ENCODE results near the gene NELL1.

The NELL1 gene

GRCh38 chr11:21169639-21170038, 500.3 kb downstream of the NELL1 start:
- H3K4me3 ChIP-seq (ENCODE audit: low read depth in 1 of 2, low read length in 2 of 2) = no peak overlapping the region
- H3K36me3 ChIP-seq (ENCODE audit: insufficient read depth, low read length) = no peaks in the 10 kb centered on the region
- no peaks in the 10 kb centered on the region for H3K4me1 ChIP-seq (ENCODE audit: insufficient read depth, low read length)
- H3K9me3 ChIP-seq (ENCODE audit: low read length) = no peaks in the 10 kb centered on the region
- no peak overlapping the region for H3K27ac ChIP-seq (ENCODE audit: low read depth, low read length)
- no peak overlapping the region for H3K9ac ChIP-seq (ENCODE audit: low read length)
- no peaks in the 10 kb centered on the region for H3K27me3 ChIP-seq (ENCODE audit: control insufficient read depth in 1 of 2, insufficient read depth in 2 of 2, low read length in 2 of 2)

- Histone ChIP-seq H3K27me3 (ENCODE audit: control insufficient read depth in 1 of 2, insufficient read depth in 2 of 2, low read length in 2 of 2) (no peaks in the 10 kb centered on the region), H3K9me3 (ENCODE audit: low read length) (no peaks in the 10 kb centered on the region), H3K27ac (ENCODE audit: low read depth, low read length) (no peak overlapping the region), H3K36me3 (ENCODE audit: insufficient read depth, low read length) (no peaks in the 10 kb centered on the region), H3K4me1 (ENCODE audit: insufficient read depth, low read length) (no peaks in the 10 kb centered on the region), H3K9ac (ENCODE audit: low read length) (no peak overlapping the region), H3K4me3 (ENCODE audit: low read depth in 1 of 2, low read length in 2 of 2) (no peak overlapping the region)
These were observed 504.1 kb downstream of the NELL1 start for GRCh38 chr11:21173476-21173875.

- H3K4me1 ChIP-seq (ENCODE audit: insufficient read depth, low read length) = no peaks in the 10 kb centered on the region
- no peaks in the 10 kb centered on the region for H3K9me3 ChIP-seq (ENCODE audit: low read length)
- no peak overlapping the region for H3K27ac ChIP-seq (ENCODE audit: low read depth, low read length)
- H3K27me3 ChIP-seq (ENCODE audit: control insufficient read depth in 1 of 2, insufficient read depth in 2 of 2, low read length in 2 of 2) = no peaks in the 10 kb centered on the region
- no peak overlapping the region for H3K4me3 ChIP-seq (ENCODE audit: low read depth in 1 of 2, low read length in 2 of 2)
- no peaks in the 10 kb centered on the region for H3K36me3 ChIP-seq (ENCODE audit: insufficient read depth, low read length)
- H3K9ac ChIP-seq (ENCODE audit: low read length) = no peak overlapping the region
These were observed 505.4 kb downstream of the NELL1 start for GRCh38 chr11:21174781-21175180.

- H3K9ac ChIP-seq (ENCODE audit: low read length) = no peak overlapping the region
- H3K27ac ChIP-seq (ENCODE audit: low read depth, low read length) = no peak overlapping the region
- no peaks in the 10 kb centered on the region for H3K9me3 ChIP-seq (ENCODE audit: low read length)
- no peaks in the 10 kb centered on the region for H3K27me3 ChIP-seq (ENCODE audit: control insufficient read depth in 1 of 2, insufficient read depth in 2 of 2, low read length in 2 of 2)
- H3K36me3 ChIP-seq (ENCODE audit: insufficient read depth, low read length) = no peaks in the 10 kb centered on the region
- H3K4me3 ChIP-seq (ENCODE audit: low read depth in 1 of 2, low read length in 2 of 2) = no peak overlapping the region
- no peaks in the 10 kb centered on the region for H3K4me1 ChIP-seq (ENCODE audit: insufficient read depth, low read length)
These were observed 508.0 kb downstream of the NELL1 start for GRCh38 chr11:21177379-21177778.

GRCh38 chr11:21179770-21180169, 510.4 kb downstream of the NELL1 start:
- Histone ChIP-seq H3K36me3 (ENCODE audit: insufficient read depth, low read length) (no peaks in the 10 kb centered on the region), H3K4me1 (ENCODE audit: insufficient read depth, low read length) (no peaks in the 10 kb centered on the region), H3K9me3 (ENCODE audit: low read length) (no peaks in the 10 kb centered on the region), H3K27ac (ENCODE audit: low read depth, low read length) (no peak overlapping the region), H3K4me3 (ENCODE audit: low read depth in 1 of 2, low read length in 2 of 2) (no peak overlapping the region), H3K27me3 (ENCODE audit: control insufficient read depth in 1 of 2, insufficient read depth in 2 of 2, low read length in 2 of 2) (no peaks in the 10 kb centered on the region), H3K9ac (ENCODE audit: low read length) (no peak overlapping the region)

GRCh38 chr11:21180182-21180581, 510.8 kb downstream of the NELL1 start:
- Histone ChIP-seq H3K9me3 (ENCODE audit: low read length) (no peaks in the 10 kb centered on the region), H3K27me3 (ENCODE audit: control insufficient read depth in 1 of 2, insufficient read depth in 2 of 2, low read length in 2 of 2) (no peaks in the 10 kb centered on the region), H3K27ac (ENCODE audit: low read depth, low read length) (no peak overlapping the region), H3K36me3 (ENCODE audit: insufficient read depth, low read length) (no peaks in the 10 kb centered on the region), H3K4me1 (ENCODE audit: insufficient read depth, low read length) (no peaks in the 10 kb centered on the region), H3K9ac (ENCODE audit: low read length) (no peak overlapping the region), H3K4me3 (ENCODE audit: low read depth in 1 of 2, low read length in 2 of 2) (no peak overlapping the region)

- no peaks in the 10 kb centered on the region for H3K4me1 ChIP-seq (ENCODE audit: insufficient read depth, low read length)
- no peaks in the 10 kb centered on the region for H3K36me3 ChIP-seq (ENCODE audit: insufficient read depth, low read length)
- H3K27me3 ChIP-seq (ENCODE audit: control insufficient read depth in 1 of 2, insufficient read depth in 2 of 2, low read length in 2 of 2) = no peaks in the 10 kb centered on the region
- H3K4me3 ChIP-seq (ENCODE audit: low read depth in 1 of 2, low read length in 2 of 2) = no peak overlapping the region
- no peak overlapping the region for H3K9ac ChIP-seq (ENCODE audit: low read length)
- no peaks in the 10 kb centered on the region for H3K9me3 ChIP-seq (ENCODE audit: low read length)
- H3K27ac ChIP-seq (ENCODE audit: low read depth, low read length) = no peak overlapping the region
These were observed 516.6 kb downstream of the NELL1 start for GRCh38 chr11:21185959-21186358.

GRCh38 chr11:21190181-21190580, 520.8 kb downstream of the NELL1 start:
- Histone ChIP-seq H3K27ac (ENCODE audit: low read depth, low read length) (no peak overlapping the region), H3K27me3 (ENCODE audit: control insufficient read depth in 1 of 2, insufficient read depth in 2 of 2, low read length in 2 of 2) (no peaks in the 10 kb centered on the region), H3K9me3 (ENCODE audit: low read length) (no peaks in the 10 kb centered on the region), H3K36me3 (ENCODE audit: insufficient read depth, low read length) (no peaks in the 10 kb centered on the region), H3K9ac (ENCODE audit: low read length) (no peak overlapping the region), H3K4me3 (ENCODE audit: low read depth in 1 of 2, low read length in 2 of 2) (no peak overlapping the region), H3K4me1 (ENCODE audit: insufficient read depth, low read length) (no peaks in the 10 kb centered on the region)

- no peak overlapping the region for H3K9ac ChIP-seq (ENCODE audit: low read length)
- no peaks in the 10 kb centered on the region for H3K36me3 ChIP-seq (ENCODE audit: insufficient read depth, low read length)
- H3K27me3 ChIP-seq (ENCODE audit: control insufficient read depth in 1 of 2, insufficient read depth in 2 of 2, low read length in 2 of 2) = no peaks in the 10 kb centered on the region
- no peaks in the 10 kb centered on the region for H3K4me1 ChIP-seq (ENCODE audit: insufficient read depth, low read length)
- no peaks in the 10 kb centered on the region for H3K9me3 ChIP-seq (ENCODE audit: low read length)
- H3K27ac ChIP-seq (ENCODE audit: low read depth, low read length) = no peak overlapping the region
- no peak overlapping the region for H3K4me3 ChIP-seq (ENCODE audit: low read depth in 1 of 2, low read length in 2 of 2)
These were observed 526.6 kb downstream of the NELL1 start for GRCh38 chr11:21195995-21196394.

GRCh38 chr11:21198498-21198897, 529.1 kb downstream of the NELL1 start:
- no peaks in the 10 kb centered on the region for H3K36me3 ChIP-seq (ENCODE audit: insufficient read depth, low read length)
- H3K27me3 ChIP-seq (ENCODE audit: control insufficient read depth in 1 of 2, insufficient read depth in 2 of 2, low read length in 2 of 2) = no peaks in the 10 kb centered on the region
- no peak overlapping the region for H3K4me3 ChIP-seq (ENCODE audit: low read depth in 1 of 2, low read length in 2 of 2)
- H3K9me3 ChIP-seq (ENCODE audit: low read length) = no peaks in the 10 kb centered on the region
- H3K9ac ChIP-seq (ENCODE audit: low read length) = no peak overlapping the region
- H3K27ac ChIP-seq (ENCODE audit: low read depth, low read length) = no peak overlapping the region
- no peaks in the 10 kb centered on the region for H3K4me1 ChIP-seq (ENCODE audit: insufficient read depth, low read length)

- no peaks in the 10 kb centered on the region for H3K9me3 ChIP-seq (ENCODE audit: low read length)
- no peak overlapping the region for H3K4me3 ChIP-seq (ENCODE audit: low read depth in 1 of 2, low read length in 2 of 2)
- no peaks in the 10 kb centered on the region for H3K4me1 ChIP-seq (ENCODE audit: insufficient read depth, low read length)
- no peaks in the 10 kb centered on the region for H3K27me3 ChIP-seq (ENCODE audit: control insufficient read depth in 1 of 2, insufficient read depth in 2 of 2, low read length in 2 of 2)
- H3K27ac ChIP-seq (ENCODE audit: low read depth, low read length) = no peak overlapping the region
- no peak overlapping the region for H3K9ac ChIP-seq (ENCODE audit: low read length)
- no peaks in the 10 kb centered on the region for H3K36me3 ChIP-seq (ENCODE audit: insufficient read depth, low read length)
These were observed 535.8 kb downstream of the NELL1 start for GRCh38 chr11:21205205-21205604.

GRCh38 chr11:21225860-21226259, 556.5 kb downstream of the NELL1 start:
- no peaks in the 10 kb centered on the region for H3K4me1 ChIP-seq (ENCODE audit: insufficient read depth, low read length)
- no peaks in the 10 kb centered on the region for H3K9me3 ChIP-seq (ENCODE audit: low read length)
- H3K27ac ChIP-seq (ENCODE audit: low read depth, low read length) = no peak overlapping the region
- no peaks in the 10 kb centered on the region for H3K27me3 ChIP-seq (ENCODE audit: control insufficient read depth in 1 of 2, insufficient read depth in 2 of 2, low read length in 2 of 2)
- no peak overlapping the region for H3K4me3 ChIP-seq (ENCODE audit: low read depth in 1 of 2, low read length in 2 of 2)
- no peak overlapping the region for H3K9ac ChIP-seq (ENCODE audit: low read length)
- H3K36me3 ChIP-seq (ENCODE audit: insufficient read depth, low read length) = no peaks in the 10 kb centered on the region

All from muscle layer of colon (tissue), 2 donors.